Karpas-422 (cell line): ENCODE measurements around the gene KDR. TPM values are rescaled to one million over a fixed set of nuclear protein-coding genes. Genes with fewer than 3 reads are reported as not detected.

Experiments used
- DNase-seq: peaks from one replicate; pipeline ENCODE4 v3.0.0-alpha.2; 2015
- H2AFZ ChIP-seq: fragments of 200-600 bp; sonication (generic); 2 replicates; pipeline ENCODE4 v1.6.1; 2014; ENCODE audit warnings: antibody characterized with exemption, low read length, mixed read lengths
- H3K27ac ChIP-seq: fragments of 200-600 bp; sonication (generic); 2 replicates; pipeline ENCODE4 v1.5.1; 2014; ENCODE audit warnings: mild to moderate bottlenecking, low read length, moderate library complexity
- H3K27me3 ChIP-seq: fragments of 200-600 bp; sonication (generic); 2 replicates; pipeline ENCODE4 v1.6.1; 2014; ENCODE audit warnings: low read length, mixed read lengths
- H3K36me3 ChIP-seq: fragments of 200-600 bp; sonication (generic); 2 replicates; pipeline ENCODE4 v1.6.1; 2014; ENCODE audit warnings: low read length, mixed read lengths; ENCODE audit not compliant: insufficient read depth
- H3K4me1 ChIP-seq: fragments of 200-600 bp; sonication (generic); 2 replicates; pipeline ENCODE4 v1.6.1; 2014; ENCODE audit warnings: mild to moderate bottlenecking, low read length, mixed read lengths
- H3K4me2 ChIP-seq: fragments of 200-600 bp; sonication (generic); 2 replicates; pipeline ENCODE4 v1.6.1; 2014; ENCODE audit warnings: low read length, low read depth, mild to moderate bottlenecking; ENCODE audit not compliant: poor library complexity, severe bottlenecking
- H3K4me3 ChIP-seq: fragments of 200-600 bp; sonication (generic); 2 replicates; pipeline ENCODE4 v1.5.1; 2014; ENCODE audit warnings: mild to moderate bottlenecking, antibody characterized with exemption, low read length, mixed read lengths
- H3K79me2 ChIP-seq: fragments of 200-600 bp; sonication (generic); 2 replicates; pipeline ENCODE4 v1.6.1; 2014; ENCODE audit warnings: mild to moderate bottlenecking, low read length, mixed read lengths
- H3K9ac ChIP-seq: fragments of 200-600 bp; sonication (generic); 2 replicates; pipeline ENCODE4 v1.6.0; 2014; ENCODE audit warnings: low read length
- H3K9me2 ChIP-seq: fragments of 200-600 bp; sonication (generic), shearing (Covaris generic); replicated peaks from 2 replicates; pipeline ENCODE4 v1.6.0; 2014; ENCODE audit warnings: mild to moderate bottlenecking, low read length, moderate library complexity; ENCODE audit not compliant: insufficient read depth
- H3K9me3 ChIP-seq: fragments of 300-700, 200-600 bp; sonication (generic); 2 replicates; pipeline ENCODE4 v1.6.1; 2014; ENCODE audit warnings: low read length, mixed read lengths
- H4K20me1 ChIP-seq: fragments of 200-600 bp; sonication (generic); 2 replicates; pipeline ENCODE4 v1.6.1; 2014; ENCODE audit warnings: mild to moderate bottlenecking, antibody characterized with exemption, low read length, low read depth; ENCODE audit not compliant: insufficient read depth
- total RNA-seq: library from RNA; depleted of rRNA; stranded (reverse); fragments of >200 nt; shearing (Covaris generic); gene quantifications from 2 replicates; pipeline ENCODE4 v1.2.3, GENCODE V29; 2014; ENCODE audit warnings: low replicate concordance

The KDR gene
- total RNA-seq, 1 experiment from 2014 or later: not detected

DNA sequence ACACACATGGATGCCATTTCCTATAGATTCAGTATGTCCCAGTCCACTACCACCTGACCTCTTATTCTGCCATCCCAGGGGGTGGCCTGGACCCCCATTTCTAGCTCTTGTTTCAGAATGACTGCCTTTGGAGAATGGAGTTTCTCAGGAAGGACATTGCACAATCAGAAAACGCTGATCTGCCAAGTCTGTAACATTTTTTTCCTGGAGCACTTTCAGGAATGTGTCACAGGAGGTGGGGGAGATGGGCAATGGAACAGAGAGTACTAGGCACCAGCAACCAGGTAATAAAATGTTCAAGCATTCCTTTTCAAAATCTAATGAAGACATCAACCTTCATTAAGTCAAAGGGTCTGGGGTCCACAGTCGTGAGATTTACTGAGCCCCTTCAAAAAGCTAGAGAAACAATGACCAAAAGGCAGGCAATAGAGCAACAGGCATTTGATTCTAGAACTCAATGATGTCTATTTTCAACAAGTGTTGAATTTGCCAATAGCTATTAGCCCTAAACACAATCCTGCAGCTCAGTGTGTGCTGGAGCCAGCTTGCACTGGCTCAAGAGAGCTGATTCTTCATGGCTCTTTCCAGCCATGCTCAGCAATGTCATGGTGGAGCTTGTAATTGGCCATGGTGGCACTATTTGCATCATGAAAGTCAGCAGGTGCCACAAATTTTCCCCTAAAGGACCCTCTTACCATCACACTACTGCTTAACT lies 87.1 kb downstream of the KDR start:
- Histone ChIP-seq H3K9ac (no peak overlapping the region), H4K20me1 (no peaks in the 10 kb centered on the region), H3K9me3 (no peaks in the 10 kb centered on the region), H3K27ac (no peak overlapping the region), H3K4me2 (no peak overlapping the region), H3K79me2 (no peaks in the 10 kb centered on the region), H3K4me1 (no peaks in the 10 kb centered on the region), H3K27me3 (no peaks in the 10 kb centered on the region), H3K4me3 (no peak overlapping the region), H2AFZ (no peak overlapping the region), H3K36me3 (no peaks in the 10 kb centered on the region), H3K9me2 (no peaks in the 10 kb centered on the region)
- DNase-seq: no peak

DNA sequence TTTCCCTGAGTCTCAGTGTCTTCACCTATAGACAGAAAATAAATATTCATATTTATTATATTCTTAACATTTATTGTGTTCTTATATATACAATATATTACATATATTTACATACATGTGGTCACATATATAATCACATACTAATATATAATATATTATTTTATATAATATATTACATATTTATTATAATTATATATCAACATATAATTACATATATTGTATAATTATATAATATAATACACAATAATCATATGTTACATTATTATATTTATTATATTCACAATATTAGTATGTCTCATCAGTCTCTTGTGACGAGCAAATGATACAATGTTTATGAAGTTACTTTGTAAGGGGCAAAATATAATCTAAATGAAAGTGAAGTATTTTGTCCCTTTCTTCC lies 87.7 kb downstream of the KDR start:
- H2AFZ ChIP-seq: no peak overlapping the region

DNA sequence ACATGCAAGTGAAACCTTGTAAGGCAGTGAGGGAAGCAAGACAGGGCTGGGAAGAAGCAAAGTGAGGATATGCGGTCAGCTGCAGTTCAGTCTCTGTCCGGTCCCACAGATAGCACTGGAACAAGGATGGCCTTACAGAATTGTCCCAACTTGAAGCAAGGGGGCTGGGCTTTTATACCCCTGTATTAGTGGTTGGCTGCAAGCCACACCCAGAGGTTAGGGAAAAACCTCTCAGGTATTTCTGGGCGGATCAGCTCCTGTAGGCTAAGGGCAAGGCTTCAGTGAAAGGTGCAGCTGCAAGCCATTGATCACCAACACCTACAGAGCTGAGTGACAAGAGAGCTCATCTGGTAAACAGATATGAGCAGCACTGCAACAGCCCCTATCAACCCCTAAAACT lies 89.0 kb downstream of the KDR start:
- H3K36me3 ChIP-seq: no peaks in the 10 kb centered on the region
- no peak for DNase-seq
- H2AFZ ChIP-seq: no peak overlapping the region
- H3K9ac ChIP-seq: no peak overlapping the region
- no peaks in the 10 kb centered on the region for H3K27me3 ChIP-seq
- H3K79me2 ChIP-seq: no peaks in the 10 kb centered on the region
- H3K4me2 ChIP-seq: no peak overlapping the region
- no peaks in the 10 kb centered on the region for H3K4me1 ChIP-seq
- H3K27ac ChIP-seq: no peak overlapping the region
- H3K4me3 ChIP-seq: no peak overlapping the region
- no peaks in the 10 kb centered on the region for H4K20me1 ChIP-seq
- no peaks in the 10 kb centered on the region for H3K9me3 ChIP-seq
- H3K9me2 ChIP-seq: no peaks in the 10 kb centered on the region

More for the DNA sequence above, 87.7 kb downstream of the KDR start:
- Histone ChIP-seq H3K4me2 (no peak overlapping the region), H3K36me3 (no peaks in the 10 kb centered on the region), H3K4me3 (no peak overlapping the region), H3K79me2 (no peaks in the 10 kb centered on the region), H3K9ac (no peak overlapping the region), H4K20me1 (no peaks in the 10 kb centered on the region), H3K4me1 (no peaks in the 10 kb centered on the region), H3K27ac (no peak overlapping the region), H3K27me3 (no peaks in the 10 kb centered on the region), H3K9me2 (no peaks in the 10 kb centered on the region), H3K9me3 (no peaks in the 10 kb centered on the region)
- DNase-seq: no peak

DNA sequence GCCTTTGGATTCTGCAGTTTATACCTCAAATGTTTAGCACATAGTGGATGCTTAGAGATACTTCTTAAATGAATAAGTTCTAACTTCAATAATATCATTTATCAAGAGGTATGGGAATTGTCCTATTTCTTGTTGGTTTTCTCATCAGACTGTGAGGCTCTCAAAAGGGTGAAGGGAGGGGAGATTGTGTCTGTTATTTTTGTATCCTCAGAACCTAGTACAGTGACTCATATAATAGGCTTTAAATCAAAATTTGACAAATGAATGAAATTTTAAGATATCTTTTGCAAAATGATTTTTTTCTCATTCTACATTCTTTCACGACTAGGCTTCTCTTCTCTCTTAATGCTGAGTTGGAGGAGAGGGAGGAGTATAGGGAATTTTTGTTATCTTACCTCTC lies 89.5 kb downstream of the KDR start:
- Histone ChIP-seq H3K9me2 (no peaks in the 10 kb centered on the region), H3K27ac (no peak overlapping the region), H3K4me3 (no peak overlapping the region), H4K20me1 (no peaks in the 10 kb centered on the region), H3K27me3 (no peaks in the 10 kb centered on the region), H3K9ac (no peak overlapping the region), H2AFZ (no peak overlapping the region), H3K79me2 (no peaks in the 10 kb centered on the region), H3K4me2 (no peak overlapping the region), H3K36me3 (no peaks in the 10 kb centered on the region), H3K4me1 (no peaks in the 10 kb centered on the region), H3K9me3 (no peaks in the 10 kb centered on the region)
- no peak for DNase-seq

DNA sequence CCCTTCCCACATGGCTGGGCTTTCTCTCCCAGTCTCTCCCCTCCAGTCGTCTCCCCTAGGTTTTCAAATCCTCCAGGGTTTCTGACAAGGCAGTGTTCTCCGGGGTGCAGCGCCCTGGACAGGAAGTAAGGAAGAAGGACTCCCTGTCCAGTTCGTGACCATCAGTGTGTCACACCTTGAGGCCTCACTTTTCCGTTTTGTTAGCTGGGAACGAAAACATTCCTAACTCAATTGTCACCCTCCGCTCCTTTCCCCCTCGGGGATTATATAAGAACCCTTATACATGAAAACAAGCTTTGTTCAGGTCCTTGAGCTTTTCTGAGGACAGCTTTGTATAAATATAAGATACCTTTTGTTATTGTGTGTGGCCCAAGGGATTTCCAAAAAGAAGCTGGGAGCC lies 92.1 kb downstream of the KDR start:
- Histone ChIP-seq H3K27me3 (no peaks in the 10 kb centered on the region), H3K79me2 (no peaks in the 10 kb centered on the region), H4K20me1 (no peaks in the 10 kb centered on the region), H3K4me3 (no peak overlapping the region), H3K36me3 (no peaks in the 10 kb centered on the region), H3K27ac (no peak overlapping the region), H3K4me1 (no peaks in the 10 kb centered on the region), H3K9ac (no peak overlapping the region), H3K9me3 (no peaks in the 10 kb centered on the region), H3K4me2 (no peak overlapping the region), H2AFZ (no peak overlapping the region), H3K9me2 (no peaks in the 10 kb centered on the region)
- no peak for DNase-seq

DNA sequence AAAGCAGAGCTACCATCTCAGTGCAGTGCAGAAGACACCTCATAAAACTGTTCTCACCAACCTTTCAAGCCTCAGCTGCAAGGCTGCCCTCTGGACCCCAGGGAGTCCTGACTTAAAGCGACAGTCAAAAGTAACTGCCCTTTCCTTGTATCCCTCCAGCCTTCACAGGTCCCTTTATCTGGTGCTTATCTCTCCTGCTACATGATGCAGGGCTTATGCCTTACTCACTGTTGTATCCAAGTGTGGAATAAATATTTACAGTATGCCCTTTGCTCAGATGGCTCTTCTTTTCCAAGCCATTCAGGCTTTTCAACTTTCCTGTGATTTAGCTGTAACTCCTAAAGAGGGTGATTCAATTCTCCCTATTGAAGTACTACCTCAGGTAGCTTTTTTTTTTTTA lies 92.6 kb downstream of the KDR start:
- Histone ChIP-seq H3K4me3 (no peak overlapping the region), H4K20me1 (no peaks in the 10 kb centered on the region), H3K9ac (no peak overlapping the region), H2AFZ (no peak overlapping the region), H3K4me1 (no peaks in the 10 kb centered on the region), H3K36me3 (no peaks in the 10 kb centered on the region), H3K27ac (no peak overlapping the region), H3K9me3 (no peaks in the 10 kb centered on the region), H3K9me2 (no peaks in the 10 kb centered on the region), H3K79me2 (no peaks in the 10 kb centered on the region), H3K27me3 (no peaks in the 10 kb centered on the region), H3K4me2 (no peak overlapping the region)
- no peak for DNase-seq

DNA sequence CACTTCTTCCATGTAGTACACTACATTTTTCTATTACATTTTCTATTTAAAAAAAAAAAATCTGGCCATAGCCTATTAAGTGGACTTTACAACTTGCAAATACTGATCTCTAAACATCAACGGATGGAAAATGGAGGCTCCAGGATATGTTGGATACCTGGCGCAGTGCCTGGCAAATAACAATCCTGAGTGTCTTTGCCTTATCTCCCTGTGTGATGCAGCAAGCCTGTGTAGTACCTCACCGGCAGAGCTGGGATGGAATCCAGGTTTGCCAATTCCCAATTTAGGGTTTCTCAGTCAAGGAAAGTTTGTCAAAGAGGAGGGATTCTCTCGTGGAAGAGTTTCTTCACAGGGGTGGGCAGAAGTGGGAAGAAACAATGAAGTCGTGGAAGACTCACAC lies 93.2 kb downstream of the KDR start:
- no peak overlapping the region for H2AFZ ChIP-seq
- H3K9ac ChIP-seq: no peak overlapping the region
- H3K79me2 ChIP-seq: no peaks in the 10 kb centered on the region
- H3K9me3 ChIP-seq: no peaks in the 10 kb centered on the region
- H4K20me1 ChIP-seq: no peaks in the 10 kb centered on the region
- H3K27me3 ChIP-seq: no peaks in the 10 kb centered on the region
- H3K27ac ChIP-seq: no peak overlapping the region
- no peaks in the 10 kb centered on the region for H3K4me1 ChIP-seq
- no peak overlapping the region for H3K4me2 ChIP-seq
- H3K9me2 ChIP-seq: no peaks in the 10 kb centered on the region
- H3K4me3 ChIP-seq: no peak overlapping the region
- no peak for DNase-seq
- no peaks in the 10 kb centered on the region for H3K36me3 ChIP-seq

DNA sequence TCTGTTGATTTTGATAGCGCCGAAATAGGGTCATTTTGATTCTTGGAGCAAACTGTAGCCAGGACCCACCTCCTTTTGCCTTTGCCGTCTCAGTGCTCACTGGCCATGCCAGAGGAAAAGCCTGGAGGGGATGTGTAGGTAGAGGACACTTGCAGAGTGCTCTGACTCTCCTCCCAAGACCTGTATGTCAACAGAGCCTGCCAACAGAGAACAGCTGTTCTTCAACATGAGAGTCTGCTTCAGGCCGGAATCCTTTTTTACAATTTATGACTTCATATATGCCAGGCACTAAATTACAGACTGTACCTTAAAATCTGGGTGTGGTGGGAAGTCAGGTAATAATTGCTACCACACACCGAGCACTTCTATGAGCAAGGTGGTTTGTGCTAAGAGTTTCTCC lies 94.2 kb downstream of the KDR start:
- no peaks in the 10 kb centered on the region for H3K4me1 ChIP-seq
- H3K79me2 ChIP-seq: no peaks in the 10 kb centered on the region
- no peaks in the 10 kb centered on the region for H3K36me3 ChIP-seq
- H3K4me3 ChIP-seq: no peak overlapping the region
- no peak overlapping the region for H2AFZ ChIP-seq
- H3K9me3 ChIP-seq: no peaks in the 10 kb centered on the region
- H3K27ac ChIP-seq: no peak overlapping the region
- no peaks in the 10 kb centered on the region for H3K27me3 ChIP-seq
- H4K20me1 ChIP-seq: no peaks in the 10 kb centered on the region
- no peak overlapping the region for H3K9ac ChIP-seq
- no peak overlapping the region for H3K4me2 ChIP-seq
- H3K9me2 ChIP-seq: no peaks in the 10 kb centered on the region
- no peak for DNase-seq
